PC-9 (cell line): ENCODE data around the gene PSMB2. TPM values are rescaled to one million over a fixed set of nuclear protein-coding genes. Genes with fewer than 3 reads are reported as not detected.

Experiments used
- BruUV-seq: library from RNA; stranded (reverse); fragments of 400-500 nt; replicated peaks from 2 replicates; lab custom pipeline; 2021; lab: Mats Ljungman, UMichigan
- CTCF ChIA-PET: fragments of 300-600 bp; sonication (Branson Sonifier 250); formaldehyde crosslinking; loops from one replicate; lab custom pipeline; 2022; ENCODE audit warnings: antibody characterized with exemption; lab: Charles Lee
- POLR2A ChIA-PET: fragments of 300-600 bp; sonication (Branson Sonifier 250); formaldehyde crosslinking; loops from one replicate; lab custom pipeline; 2022; ENCODE audit warnings: antibody characterized with exemption; ENCODE audit not compliant: unreplicated experiment; lab: Charles Lee
- DNase-seq, 2 experiments: peaks; one replicate each; pipeline versions ENCODE4 v3.0.0 to v3.0.0-alpha.2; 2015 to 2022; ENCODE audit warnings: mixed read lengths in 1 of 2
- H2AFZ ChIP-seq: fragments of 200-600 bp; sonication (generic); 2 replicates; pipeline ENCODE4 v1.8.1; 2017; ENCODE audit warnings: antibody characterized with exemption
- H3F3A ChIP-seq: fragments of 200-600 bp; sonication (generic); 2 replicates; pipeline ENCODE4 v1.8.1; 2017; ENCODE audit warnings: antibody characterized with exemption, mild to moderate bottlenecking, low read depth; ENCODE audit not compliant: insufficient read depth
- H3K27ac ChIP-seq: fragments of 200-600 bp; sonication (generic); 2 replicates; pipeline ENCODE4 v1.6.1; 2016; ENCODE audit warnings: mixed run types
- H3K27me3 ChIP-seq: fragments of 200-600 bp; sonication (generic); 2 replicates; pipeline ENCODE4 v1.6.1; 2016; ENCODE audit warnings: low read depth, mixed run types; ENCODE audit not compliant: insufficient read depth
- H3K36me3 ChIP-seq: fragments of 200-600 bp; sonication (generic); 2 replicates; pipeline ENCODE4 v1.6.1; 2016; ENCODE audit warnings: low read depth, mixed run types
- H3K4me1 ChIP-seq: fragments of 200-600 bp; sonication (generic); replicated peaks from 2 replicates; pipeline ENCODE4 v1.6.1; 2016; ENCODE audit warnings: mixed run types; ENCODE audit not compliant: insufficient read depth
- H3K4me2 ChIP-seq: fragments of 200-600 bp; sonication (generic); 2 replicates; pipeline ENCODE4 v1.6.1; 2017; ENCODE audit warnings: mixed run types
- H3K4me3 ChIP-seq: fragments of 200-600 bp; sonication (generic); 2 replicates; pipeline ENCODE4 v1.6.1; 2016; ENCODE audit warnings: mixed run types
- H3K79me2 ChIP-seq: fragments of 200-600 bp; sonication (generic); 2 replicates; pipeline ENCODE4 v1.6.1; 2017; ENCODE audit warnings: low read depth, mixed run types
- H3K9me2 ChIP-seq: fragments of 200-600 bp; sonication (generic); 2 replicates; pipeline ENCODE4 v1.8.1; 2017; ENCODE audit warnings: mild to moderate bottlenecking; ENCODE audit not compliant: insufficient read depth
- H3K9me3 ChIP-seq: fragments of 200-600 bp; sonication (generic); 2 replicates; pipeline ENCODE4 v1.8.1; 2016; ENCODE audit warnings: low read depth; ENCODE audit not compliant: insufficient read depth
- H4K20me1 ChIP-seq: fragments of 200-600 bp; sonication (generic); 2 replicates; pipeline ENCODE4 v1.8.1; 2017; ENCODE audit not compliant: insufficient read depth
- CTCF ChIP-seq: fragments of 200-600 bp; sonication (generic); conservative IDR thresholded peaks from 2 replicates; pipeline ENCODE4 v1.6.1; 2017; ENCODE audit warnings: mixed run types, antibody characterized with exemption, mild to moderate bottlenecking, moderate library complexity
- EZH2 ChIP-seq: fragments of 200-600 bp; sonication (generic); IDR thresholded peaks from 2 replicates; pipeline ENCODE4 v1.8.0; 2017; ENCODE audit warnings: antibody characterized with exemption, low read depth
- intact Hi-C: fragments of 100-400 bp; cut with micrococcal nuclease; formaldehyde crosslinking; loops from one replicate; pipeline ENCODE4 v1.10.0; 2022; ENCODE audit not compliant: unreplicated experiment
- total RNA-seq: library from RNA; stranded (reverse); gene quantifications from 2 replicates; pipeline ENCODE4 v1.2.3, GENCODE V29; 2021

The PSMB2 gene
- total RNA-seq, 1 experiment from 2014 or later: 206 TPM

GRCh38 chr1:35557118-35557610 lies 84.2 kb downstream of the PSMB2 start, which contains the start of gene KIAA0319L:
KIAA0319L (minus strand) TSS chr1:35557403; CDS start chr1:35554491, 2,912 bp downstream.
- H3K4me2 ChIP-seq: peak within 1 kb of the TSS; percentile 82
- no peaks in the 10 kb centered on the region for H3K27me3 ChIP-seq
- intact Hi-C loops: loop anchor here (2.0 to 5.0 kb wide), 2 partner anchors 365 to 698 kb away; partner anchors contain the start of genes SFPQ and SMIM12
- TF ChIP-seq CTCF (no peak), EZH2 (no peak)
- H3K36me3 ChIP-seq: 0 out of 2 replicates have a peak, but pooled peaks cover 13% of the 10 kb centered on the region
- H3K4me1 ChIP-seq: peaks cover 10% of the 10 kb centered on the region
- peak; percentile 60 to 83 for DNase-seq
- no peaks in the 10 kb centered on the region for H3K9me2 ChIP-seq
- H3K79me2 ChIP-seq: peaks cover 42% of the 10 kb centered on the region
- peaks cover 16% of the 10 kb centered on the region; the same call in 1 of the 2 replicates for H4K20me1 ChIP-seq
- H3K9me3 ChIP-seq: no peaks in the 10 kb centered on the region
- no peaks in the 10 kb centered on the region for H3F3A ChIP-seq
- ChIA-PET CTCF (interaction anchor here (0.5 to 2.1 kb wide), 5 partner anchors 37 to 696 kb away, joined by 3 to 9 read pairs (median 5); no protein-coding TSS in a partner anchor), POLR2A (interaction anchor here (0.6 to 0.7 kb wide), 3 partner anchors 52 to 292 kb away, joined by 3 to 4 read pairs (median 4); no protein-coding TSS in a partner anchor)
- BruUV-seq: no TSS peak
- peak within 1 kb of the TSS; percentile 64 for H3K4me3 ChIP-seq
- peak within 1 kb of the TSS; percentile 92 for H3K27ac ChIP-seq
- H2AFZ ChIP-seq: peak within 1 kb of the TSS; percentile 84

GRCh38 chr1:35556484-35557117 lies 84.7 kb downstream of the PSMB2 start:
- CTCF ChIA-PET: interaction anchor here (0.5 to 2.1 kb wide), 7 partner anchors 8 to 696 kb away, joined by 3 to 9 read pairs (median 6); no protein-coding TSS in a partner anchor
- peak overlapping the region; percentile 64 for H3K4me3 ChIP-seq
- no peaks in the 10 kb centered on the region for H3K27me3 ChIP-seq
- no peaks in the 10 kb centered on the region for H3F3A ChIP-seq
- TSS peak; percentile 50 for BruUV-seq
- no peaks in the 10 kb centered on the region for H3K9me2 ChIP-seq
- peak overlapping the region; percentile 84 for H2AFZ ChIP-seq
- intact Hi-C loops: loop anchor here (2.0 to 5.0 kb wide), 2 partner anchors 364 to 698 kb away; partner anchors contain the start of genes SFPQ and SMIM12
- H4K20me1 ChIP-seq: peaks cover 13% of the 10 kb centered on the region; the same call in 1 of the 2 replicates
- peak overlapping the region; percentile 92; the same call in 1 of the 2 replicates for H3K27ac ChIP-seq
- H3K4me2 ChIP-seq: peak overlapping the region; percentile 82
- 0 out of 2 replicates have a peak, but pooled peaks cover 13% of the 10 kb centered on the region for H3K36me3 ChIP-seq
- peaks cover 10% of the 10 kb centered on the region for H3K4me1 ChIP-seq
- no peaks in the 10 kb centered on the region for H3K9me3 ChIP-seq
- DNase-seq: no peak
- POLR2A ChIA-PET: interaction anchor here (0.6 to 0.7 kb wide), 3 partner anchors 51 to 292 kb away, joined by 3 to 4 read pairs (median 4); no protein-coding TSS in a partner anchor
- TF ChIP-seq CTCF: no peak
- no peak for TF ChIP-seq EZH2
- peaks cover 42% of the 10 kb centered on the region for H3K79me2 ChIP-seq
